HL-60 (cell line): ENCODE measurements around the gene PTPRK.

ENCODE experiments used
- GABPA ChIP-seq: IDR thresholded peaks from 2 replicates; pipeline ENCODE4 v1.6.1; 2012; ENCODE audit warnings: low read depth
- TF ChIP-seq, protein P1 (sequence below): IDR thresholded peaks from one replicate; pipeline ENCODE4 v1.5.1; 2011; ENCODE audit warnings: low read length, control low read depth, inconsistent platforms; ENCODE audit not compliant: insufficient read depth
- TF ChIP-seq, protein P2 (sequence below): IDR thresholded peaks from 2 replicates; pipeline ENCODE4 v1.6.1; 2012; ENCODE audit warnings: low read depth; ENCODE audit not compliant: insufficient replicate concordance

DNA sequence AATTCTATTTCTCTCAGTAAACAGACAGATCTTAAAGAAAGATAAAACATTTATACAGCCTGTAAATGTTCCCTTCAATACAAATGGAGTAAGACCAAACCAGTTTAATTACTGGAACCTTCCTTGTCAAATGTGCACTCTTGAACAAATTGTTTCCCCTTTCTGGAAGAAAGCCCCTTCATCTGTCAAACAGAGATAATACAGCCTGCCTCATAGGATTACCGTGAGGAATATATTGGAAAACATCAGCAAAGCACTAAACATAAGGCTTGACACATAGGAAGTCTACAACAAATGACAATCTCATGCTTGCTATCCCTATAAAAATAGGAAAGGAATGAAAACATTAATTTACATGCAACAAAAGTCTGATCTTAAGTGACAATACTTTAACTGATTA is 173.8 kb downstream of the PTPRK start:
- TF ChIP-seq, protein P1, sequence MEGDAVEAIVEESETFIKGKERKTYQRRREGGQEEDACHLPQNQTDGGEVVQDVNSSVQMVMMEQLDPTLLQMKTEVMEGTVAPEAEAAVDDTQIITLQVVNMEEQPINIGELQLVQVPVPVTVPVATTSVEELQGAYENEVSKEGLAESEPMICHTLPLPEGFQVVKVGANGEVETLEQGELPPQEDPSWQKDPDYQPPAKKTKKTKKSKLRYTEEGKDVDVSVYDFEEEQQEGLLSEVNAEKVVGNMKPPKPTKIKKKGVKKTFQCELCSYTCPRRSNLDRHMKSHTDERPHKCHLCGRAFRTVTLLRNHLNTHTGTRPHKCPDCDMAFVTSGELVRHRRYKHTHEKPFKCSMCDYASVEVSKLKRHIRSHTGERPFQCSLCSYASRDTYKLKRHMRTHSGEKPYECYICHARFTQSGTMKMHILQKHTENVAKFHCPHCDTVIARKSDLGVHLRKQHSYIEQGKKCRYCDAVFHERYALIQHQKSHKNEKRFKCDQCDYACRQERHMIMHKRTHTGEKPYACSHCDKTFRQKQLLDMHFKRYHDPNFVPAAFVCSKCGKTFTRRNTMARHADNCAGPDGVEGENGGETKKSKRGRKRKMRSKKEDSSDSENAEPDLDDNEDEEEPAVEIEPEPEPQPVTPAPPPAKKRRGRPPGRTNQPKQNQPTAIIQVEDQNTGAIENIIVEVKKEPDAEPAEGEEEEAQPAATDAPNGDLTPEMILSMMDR: no peak
- TF ChIP-seq, protein P2, sequence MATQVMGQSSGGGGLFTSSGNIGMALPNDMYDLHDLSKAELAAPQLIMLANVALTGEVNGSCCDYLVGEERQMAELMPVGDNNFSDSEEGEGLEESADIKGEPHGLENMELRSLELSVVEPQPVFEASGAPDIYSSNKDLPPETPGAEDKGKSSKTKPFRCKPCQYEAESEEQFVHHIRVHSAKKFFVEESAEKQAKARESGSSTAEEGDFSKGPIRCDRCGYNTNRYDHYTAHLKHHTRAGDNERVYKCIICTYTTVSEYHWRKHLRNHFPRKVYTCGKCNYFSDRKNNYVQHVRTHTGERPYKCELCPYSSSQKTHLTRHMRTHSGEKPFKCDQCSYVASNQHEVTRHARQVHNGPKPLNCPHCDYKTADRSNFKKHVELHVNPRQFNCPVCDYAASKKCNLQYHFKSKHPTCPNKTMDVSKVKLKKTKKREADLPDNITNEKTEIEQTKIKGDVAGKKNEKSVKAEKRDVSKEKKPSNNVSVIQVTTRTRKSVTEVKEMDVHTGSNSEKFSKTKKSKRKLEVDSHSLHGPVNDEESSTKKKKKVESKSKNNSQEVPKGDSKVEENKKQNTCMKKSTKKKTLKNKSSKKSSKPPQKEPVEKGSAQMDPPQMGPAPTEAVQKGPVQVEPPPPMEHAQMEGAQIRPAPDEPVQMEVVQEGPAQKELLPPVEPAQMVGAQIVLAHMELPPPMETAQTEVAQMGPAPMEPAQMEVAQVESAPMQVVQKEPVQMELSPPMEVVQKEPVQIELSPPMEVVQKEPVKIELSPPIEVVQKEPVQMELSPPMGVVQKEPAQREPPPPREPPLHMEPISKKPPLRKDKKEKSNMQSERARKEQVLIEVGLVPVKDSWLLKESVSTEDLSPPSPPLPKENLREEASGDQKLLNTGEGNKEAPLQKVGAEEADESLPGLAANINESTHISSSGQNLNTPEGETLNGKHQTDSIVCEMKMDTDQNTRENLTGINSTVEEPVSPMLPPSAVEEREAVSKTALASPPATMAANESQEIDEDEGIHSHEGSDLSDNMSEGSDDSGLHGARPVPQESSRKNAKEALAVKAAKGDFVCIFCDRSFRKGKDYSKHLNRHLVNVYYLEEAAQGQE: no peak
- TF ChIP-seq GABPA: no peak
